Stimulated activated CD4-positive, alpha-beta T cell treated with anti-CD3 and anti-CD28 coated beads, Interleukin-1b, Interleukin-23, amount 100 ng/mL, for 4 hours (primary cell): Measurements from ENCODE around the gene ACVR1B.
A peak's percentile ranks its signal among the peaks of the same experiment; 100 is the strongest.
"Not testable (repeated sequence)": the region's sequence is repeated elsewhere in the genome, so short reads cannot be mapped to it uniquely, and the experiment has no call there.

Experiments used
- DNase-seq, 2 donors: peaks; one replicate each; pipeline ENCODE4 v3.0.0-alpha.2; 2020; ENCODE audit warnings: low read depth in 2 of 2

The ACVR1B gene

DNA sequence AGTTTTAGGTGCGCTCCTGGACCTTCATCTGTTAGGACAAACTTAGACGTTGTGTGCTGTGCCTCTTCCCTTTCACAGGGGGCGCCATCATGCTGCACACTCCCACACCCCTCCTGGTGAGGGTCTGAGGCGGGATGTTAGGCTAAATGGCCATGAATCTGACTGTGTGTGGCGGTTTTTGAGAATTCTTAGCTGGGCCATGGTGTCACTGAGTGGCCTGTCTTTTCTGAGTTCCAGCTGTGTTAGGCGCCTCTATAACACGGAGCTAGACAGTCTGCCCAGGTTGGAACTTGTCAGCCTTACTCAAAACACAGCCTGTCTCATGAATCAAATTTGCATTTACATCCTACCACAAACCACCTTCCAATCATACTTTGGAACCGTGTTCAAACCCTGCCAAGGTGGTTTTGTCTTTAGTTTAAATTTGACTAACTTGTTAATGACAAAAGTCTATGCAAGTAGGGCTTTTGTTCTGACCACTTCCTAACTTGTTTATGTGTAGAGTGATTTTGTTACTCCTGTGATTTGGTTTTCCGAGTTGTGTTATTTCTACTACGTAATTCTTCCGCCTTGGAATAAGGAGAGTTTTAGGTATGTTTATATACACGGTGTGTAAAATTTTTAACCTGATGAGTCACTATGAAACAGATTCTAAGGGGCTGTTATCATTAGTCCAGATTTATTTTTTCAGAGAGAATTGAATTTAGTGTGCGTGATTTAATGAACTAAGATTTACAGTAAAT lies 19.6 kb downstream of the ACVR1B start:
- DNase-seq, result no peak

DNA sequence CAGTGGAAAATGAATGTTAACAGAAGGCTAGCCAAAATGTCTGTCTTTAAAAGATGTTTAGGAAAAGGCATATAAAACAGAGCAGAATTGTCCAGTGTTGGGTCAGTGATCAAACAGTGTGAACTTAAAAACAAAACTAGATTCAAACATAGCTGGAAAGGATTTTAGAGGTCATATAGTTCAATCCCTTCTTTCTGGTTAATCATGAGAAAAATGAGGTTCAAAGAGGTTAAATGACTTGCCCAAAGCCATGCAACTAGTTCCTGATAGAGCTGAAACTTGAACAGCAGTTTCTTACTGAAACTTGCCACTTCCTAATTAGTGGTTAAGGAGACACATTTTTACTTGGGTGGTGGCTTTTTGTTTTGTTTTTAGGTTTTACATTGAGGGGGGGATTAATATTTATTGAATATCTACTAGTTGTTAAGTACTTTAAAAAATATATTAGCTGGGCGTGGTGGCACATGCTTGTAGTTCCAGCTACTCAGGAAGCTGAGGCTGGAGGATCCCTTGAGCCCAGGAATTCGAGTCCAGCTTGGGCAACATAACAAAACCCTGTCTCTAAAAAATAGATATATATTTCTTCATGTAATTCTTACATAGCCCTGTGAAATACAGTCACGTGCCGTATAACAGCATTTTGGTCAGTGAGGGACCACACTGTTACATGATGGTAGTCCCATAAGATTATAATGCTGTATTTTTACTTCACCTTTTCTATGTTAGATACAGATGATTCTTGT lies 20.4 kb downstream of the ACVR1B start:
- DNase-seq, result no peak

GRCh38 chr12:51972422-51972812 lies 20.9 kb downstream of the ACVR1B start:
- no peak for DNase-seq

DNA sequence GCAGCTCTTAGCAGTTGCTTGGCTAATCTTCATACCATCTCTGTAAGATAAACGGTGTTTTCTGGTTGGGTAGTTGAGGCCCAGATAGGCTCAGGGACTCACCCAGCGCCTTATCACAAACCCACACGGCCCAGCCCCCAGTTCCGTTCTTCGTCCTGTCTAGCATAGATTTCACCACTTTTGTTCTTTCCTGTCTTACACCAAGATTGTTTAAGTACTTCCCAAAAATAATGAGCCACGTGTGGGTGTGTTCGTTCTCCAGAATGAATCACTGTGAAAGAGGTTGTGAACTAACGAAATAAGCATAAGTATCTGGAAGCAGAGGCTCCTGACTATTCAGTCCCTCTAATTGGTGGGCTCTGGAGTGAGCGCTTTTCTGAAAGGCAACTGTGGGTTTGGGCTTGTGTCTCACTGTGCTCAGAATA lies 21.4 kb downstream of the ACVR1B start:
- DNase-seq, result peak in 1 of 2 donors; percentile 37

DNA sequence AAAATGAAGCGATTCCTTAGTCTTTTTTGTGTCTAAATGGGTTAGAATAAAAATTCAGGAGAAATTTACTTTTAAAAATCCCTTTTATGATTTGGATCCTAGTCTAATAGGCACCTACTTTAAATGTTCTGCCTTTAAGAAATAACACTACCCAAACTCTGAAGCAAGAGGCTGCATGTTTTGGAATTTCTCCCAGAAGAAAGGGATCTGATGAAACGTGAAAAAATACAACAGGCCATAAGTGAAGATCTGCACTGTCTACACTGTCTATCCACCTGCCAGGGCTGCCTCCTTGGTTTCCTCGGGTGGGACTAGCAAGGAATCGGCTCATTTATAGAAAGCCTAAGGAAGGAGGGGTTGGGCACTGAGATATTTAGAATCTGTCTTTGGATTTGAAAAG lies 22.1 kb downstream of the ACVR1B start:
- no peak for DNase-seq

GRCh38 chr12:51974646-51975045 lies 23.1 kb downstream of the ACVR1B start:
- DNase-seq, result no peak

GRCh38 chr12:51975196-51975595 lies 23.7 kb downstream of the ACVR1B start:
- DNase-seq, result no peak

DNA sequence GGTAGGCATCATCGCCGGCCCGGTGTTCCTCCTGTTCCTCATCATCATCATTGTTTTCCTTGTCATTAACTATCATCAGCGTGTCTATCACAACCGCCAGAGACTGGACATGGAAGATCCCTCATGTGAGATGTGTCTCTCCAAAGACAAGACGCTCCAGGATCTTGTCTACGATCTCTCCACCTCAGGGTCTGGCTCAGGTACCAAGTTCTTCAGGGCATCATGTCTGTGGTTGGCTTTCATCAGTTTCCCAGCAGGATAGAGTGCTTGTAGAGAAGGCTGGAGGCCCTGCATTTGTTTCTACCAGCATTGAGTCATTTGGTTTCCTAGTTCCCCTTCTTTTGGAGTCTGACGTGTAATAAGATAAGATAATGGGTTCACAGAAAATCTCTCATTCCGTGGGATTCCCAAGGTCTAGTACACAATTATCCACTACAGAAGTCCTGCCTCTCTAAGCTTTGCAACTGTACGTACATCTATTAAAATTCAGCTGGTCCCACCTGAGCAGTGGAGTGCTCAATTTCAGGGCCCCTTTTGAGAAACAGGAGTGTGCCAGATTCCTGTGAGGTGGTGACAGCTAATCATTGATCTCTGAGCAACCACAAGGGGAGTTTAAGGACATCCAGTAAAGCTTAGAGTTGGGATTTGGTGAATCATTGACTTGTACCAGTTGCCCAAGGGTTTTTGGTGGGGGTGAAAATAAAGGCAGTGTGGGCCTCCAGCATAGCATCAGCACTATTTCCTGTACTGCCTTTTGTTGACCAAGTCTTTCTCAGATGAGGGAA lies 25.1 kb downstream of the ACVR1B start:
- DNase-seq, result no peak

- no peak for DNase-seq
Observed at GRCh38 chr12:51977320-51977753, 25.8 kb downstream of the ACVR1B start.

DNA sequence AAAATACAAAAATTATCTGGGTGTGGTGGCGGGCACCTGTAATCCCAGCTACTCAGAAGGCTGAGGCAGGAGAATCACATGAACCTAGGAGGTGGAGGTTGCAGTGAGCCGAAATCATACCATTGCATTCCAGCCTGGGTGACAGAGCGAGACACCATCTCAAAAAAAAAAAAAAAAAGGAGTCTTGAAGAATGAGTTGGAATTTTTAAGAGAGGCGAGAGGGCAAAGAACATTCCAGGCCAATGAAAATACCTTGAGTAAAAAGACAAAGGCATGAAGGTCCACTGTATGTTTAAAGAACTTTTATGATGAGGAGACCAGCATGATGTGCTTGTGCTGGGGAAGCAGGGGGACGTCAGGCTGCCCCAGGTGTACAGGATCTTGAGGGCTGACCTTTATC lies 27.8 kb downstream of the ACVR1B start:
- not testable (repeated sequence) for DNase-seq

GRCh38 chr12:51980051-51980808 lies 28.7 kb downstream of the ACVR1B start:
- peak; percentile 40 to 63 for DNase-seq

- no peak for DNase-seq
Observed at GRCh38 chr12:51980809-51981127, 29.3 kb downstream of the ACVR1B start.

DNA sequence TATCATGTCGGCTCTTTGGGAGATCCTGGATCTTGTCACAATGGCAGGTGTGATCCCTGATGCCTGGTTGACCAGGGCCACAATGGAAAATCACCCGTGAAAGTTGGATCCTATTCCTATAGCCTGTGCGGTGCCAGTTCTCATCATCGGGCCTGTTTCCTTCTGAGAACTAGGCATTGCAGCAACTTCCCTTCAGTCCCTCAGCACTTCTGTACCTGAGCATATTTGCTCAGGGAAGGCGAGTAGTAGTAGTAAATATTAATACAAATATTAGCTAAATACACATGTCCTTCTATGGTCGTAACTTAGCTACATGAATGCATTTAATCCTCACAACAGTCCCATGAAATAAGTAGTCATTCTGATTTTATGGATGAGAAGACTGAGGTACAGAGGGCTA lies 33.2 kb downstream of the ACVR1B start:
- DNase-seq, result no peak

GRCh38 chr12:51985154-51985835 lies 33.8 kb downstream of the ACVR1B start:
- DNase-seq, result no peak

- DNase-seq, result no peak
Observed at GRCh38 chr12:51986834-51987233, 35.3 kb downstream of the ACVR1B start.

GRCh38 chr12:51992246-51992645 lies 40.7 kb downstream of the ACVR1B start:
- DNase-seq, result no peak

DNA sequence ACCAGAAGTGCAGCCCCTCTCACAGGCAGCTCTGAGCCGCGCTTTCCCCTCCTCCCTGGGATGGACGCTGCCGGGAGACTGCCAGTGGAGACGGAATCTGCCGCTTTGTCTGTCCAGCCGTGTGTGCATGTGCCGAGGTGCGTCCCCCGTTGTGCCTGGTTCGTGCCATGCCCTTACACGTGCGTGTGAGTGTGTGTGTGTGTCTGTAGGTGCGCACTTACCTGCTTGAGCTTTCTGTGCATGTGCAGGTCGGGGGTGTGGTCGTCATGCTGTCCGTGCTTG lies 43.0 kb downstream of the ACVR1B start:
- DNase-seq, result no peak

DNA sequence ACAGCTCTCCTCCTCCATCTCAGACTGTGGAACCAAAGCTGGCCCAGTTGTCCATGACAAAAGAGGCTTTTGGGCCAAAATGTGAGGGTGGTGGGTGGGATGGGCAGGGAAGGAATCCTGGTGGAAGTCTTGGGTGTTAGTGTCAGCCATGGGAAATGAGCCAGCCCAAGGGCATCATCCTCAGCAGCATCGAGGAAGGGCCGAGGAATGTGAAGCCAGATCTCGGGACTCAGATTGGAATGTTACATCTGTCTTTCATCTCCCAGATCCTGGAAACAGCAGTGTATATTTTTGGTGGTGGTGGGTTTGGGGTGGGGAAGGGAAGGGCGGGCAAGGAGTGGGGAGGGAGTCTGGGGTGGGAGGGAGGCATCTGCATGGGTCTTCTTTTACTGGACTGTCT lies 43.5 kb downstream of the ACVR1B start:
- no peak for DNase-seq

GRCh38 chr12:51997136-51997535 lies 45.6 kb downstream of the ACVR1B start:
- no peak for DNase-seq

DNA sequence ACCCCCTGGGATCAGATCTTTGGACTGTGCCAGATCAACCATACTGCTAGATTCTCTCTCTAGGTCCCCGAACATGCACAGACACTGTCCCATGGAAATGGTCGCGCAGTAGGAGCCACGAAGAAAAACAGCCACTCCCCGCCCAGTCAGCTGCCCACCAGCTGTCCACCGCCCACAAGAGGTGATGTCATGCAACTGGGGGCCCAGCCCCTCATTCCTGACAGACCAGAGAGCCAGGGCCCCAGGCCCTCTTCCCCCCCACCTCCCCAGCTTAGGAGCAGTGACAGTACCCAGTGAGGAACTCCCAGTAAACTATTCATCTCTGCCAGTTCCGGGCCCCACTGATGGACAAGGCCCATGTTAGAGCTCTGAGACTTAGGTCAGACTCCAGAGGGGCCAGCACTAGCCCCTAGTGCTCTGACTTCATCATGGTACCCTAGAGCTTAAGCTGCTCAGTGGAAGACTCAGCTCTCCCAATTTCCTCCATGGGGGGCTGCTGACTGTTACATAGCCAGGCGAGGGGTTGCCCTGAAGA lies 51.6 kb downstream of the ACVR1B start:
- no peak for DNase-seq

- DNase-seq, result no peak
Observed at GRCh38 chr12:52003591-52003990, 52.1 kb downstream of the ACVR1B start.
